Right lobe of liver (tissue), 6 donors: ENCODE results near the gene RIPOR3. TPM values are rescaled to one million over a fixed set of nuclear protein-coding genes. Genes with fewer than 3 reads are reported as not detected.

Experiments used
- ATAC-seq, 4 donors: fragments of 200-7000 bp; cut with Tn5 transposase; one replicate each; pipeline ENCODE4 v1.9.1; 2020; ENCODE audit warnings: mild to moderate bottlenecking in 4 of 4, moderate library complexity in 4 of 4
- DNase-seq, 3 donors: peaks; one replicate each; pipeline ENCODE4 v3.0.0-alpha.2; 2020
- H3K27ac ChIP-seq, 3 donors: fragments of 200-600 bp; one replicate each; pipeline ENCODE4 v1.8.0; 2022
- H3K27me3 ChIP-seq, 2 donors: fragments of 200-600 bp; one replicate each; pipeline ENCODE4 v1.8.0; 2022
- H3K36me3 ChIP-seq, 4 donors: fragments of 200-600 bp; sonication (generic) in 1 of 4; one replicate each; pipeline versions ENCODE4 v1.5.1 to v1.8.0; 2017 to 2022; ENCODE audit warnings: control low read depth in 1 of 4
- H3K4me1 ChIP-seq, 4 donors: fragments of 200-600 bp; sonication (generic) in 1 of 4; one replicate each; pipeline versions ENCODE4 v1.5.1 to v1.8.0; 2017 to 2022; ENCODE audit warnings: control low read depth in 1 of 4
- H3K4me3 ChIP-seq, 3 donors: fragments of 200-600 bp; one replicate each; pipeline ENCODE4 v1.8.0; 2022
- H3K9me3 ChIP-seq, 4 donors: fragments of 200-600 bp; sonication (generic) in 1 of 4; one replicate each; pipeline versions ENCODE4 v1.5.1 to v1.8.0; 2017 to 2022; ENCODE audit warnings: control low read depth in 1 of 4
- POLR2A ChIP-seq: fragments of 450-650 bp; IDR thresholded peaks from one replicate; pipeline ENCODE4 v1.6.1; 2017; ENCODE audit warnings: antibody characterized with exemption, mild to moderate bottlenecking
- WGBS: methylation state at CpG from one replicate; pipeline ENCODE4 v1.1.6; 2018; ENCODE audit warnings: low coverage, low lambda C conversion rate; ENCODE audit not compliant: insufficient coverage; ENCODE audit errors: missing lambda C conversion rate; 5-methylcytosine and 5-hydroxymethylcytosine counted together
- intact Hi-C, 2 donors: fragments of 100-400 bp; cut with DNase I; formaldehyde crosslinking; loops; one replicate each; pipeline versions ENCODE4 v1.11.2 to v1.14.1; 2022
- total RNA-seq, 6 experiments: library from RNA; depleted of rRNA in 2 of 6; stranded (reverse); fragments of >200 nt in 2 of 6; fragmentation: NEBNext Ultra II Directional in 3 of 6; extraction: Animal tissue kit (Norgen Biotek cat#: 25700) in 3 of 6; gene quantifications; one replicate each; pipeline versions ENCODE4 v1.1.0 to v1.2.4, GENCODE V29; 2016 to 2023
- TF ChIP-seq, protein P1 (sequence below), 4 donors: fragments of 200-600 bp in 3 of 4; fragments of 450-650 bp in 1 of 4; IDR thresholded peaks; one replicate each; pipeline versions ENCODE4 v1.5.1 to v1.8.0; 2016 to 2022; ENCODE audit warnings: antibody characterized with exemption in 4 of 4, mild to moderate bottlenecking in 2 of 4
- donor health status: DM: no; HTN: yes; CAD: no.
- donor health status: DM: no; HTN: no; CAD: no.
- donor health status: DM: no; HTN: no; CAD: no.
- donor health status: DM: no; HTN: yes; CAD: no.
- donor health status: DM: no; HTN: yes; CAD: no.

RIPOR3 gene
- total RNA-seq, 6 experiments from 2014 or later, result 4.8 to 13.8 (median 8.9) TPM

DNA sequence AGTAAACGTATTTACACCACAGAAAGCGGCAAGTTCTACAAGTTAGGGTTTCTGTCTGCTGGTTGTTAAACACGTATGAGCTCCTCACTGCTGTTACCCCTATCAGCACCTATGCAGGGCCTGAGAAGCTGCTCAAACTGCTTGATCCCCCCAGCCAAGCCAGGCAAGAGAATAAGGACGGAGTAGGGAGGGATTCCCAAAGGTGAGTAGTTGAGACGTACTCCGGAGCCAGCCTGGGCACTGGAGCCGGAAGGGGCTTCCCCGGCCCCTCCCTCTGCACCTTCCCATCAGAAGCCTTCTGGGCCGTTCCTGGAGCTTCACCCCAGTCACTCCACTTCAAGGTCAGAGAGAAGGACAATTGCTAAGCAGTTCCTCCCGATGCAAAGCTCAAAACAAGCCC, 58.0 kb downstream of the RIPOR3 start:
- intact Hi-C loops, result no loop called here
- Histone ChIP-seq H3K36me3 (no peaks in the 10 kb centered on the region), H3K4me1 (peaks cover 0 to 9% (median 0%) of the 10 kb centered on the region in 4 donors), H3K9me3 (no peaks in the 10 kb centered on the region), H3K4me3 (no peak overlapping the region), H3K27me3 (no peaks in the 10 kb centered on the region), H3K27ac (no peak overlapping the region)
- 85% methylated on average over 4 of the region's 10 CpGs for WGBS
- no peak for ATAC-seq
- TF ChIP-seq POLR2A, result no peak
- TF ChIP-seq, protein P1, sequence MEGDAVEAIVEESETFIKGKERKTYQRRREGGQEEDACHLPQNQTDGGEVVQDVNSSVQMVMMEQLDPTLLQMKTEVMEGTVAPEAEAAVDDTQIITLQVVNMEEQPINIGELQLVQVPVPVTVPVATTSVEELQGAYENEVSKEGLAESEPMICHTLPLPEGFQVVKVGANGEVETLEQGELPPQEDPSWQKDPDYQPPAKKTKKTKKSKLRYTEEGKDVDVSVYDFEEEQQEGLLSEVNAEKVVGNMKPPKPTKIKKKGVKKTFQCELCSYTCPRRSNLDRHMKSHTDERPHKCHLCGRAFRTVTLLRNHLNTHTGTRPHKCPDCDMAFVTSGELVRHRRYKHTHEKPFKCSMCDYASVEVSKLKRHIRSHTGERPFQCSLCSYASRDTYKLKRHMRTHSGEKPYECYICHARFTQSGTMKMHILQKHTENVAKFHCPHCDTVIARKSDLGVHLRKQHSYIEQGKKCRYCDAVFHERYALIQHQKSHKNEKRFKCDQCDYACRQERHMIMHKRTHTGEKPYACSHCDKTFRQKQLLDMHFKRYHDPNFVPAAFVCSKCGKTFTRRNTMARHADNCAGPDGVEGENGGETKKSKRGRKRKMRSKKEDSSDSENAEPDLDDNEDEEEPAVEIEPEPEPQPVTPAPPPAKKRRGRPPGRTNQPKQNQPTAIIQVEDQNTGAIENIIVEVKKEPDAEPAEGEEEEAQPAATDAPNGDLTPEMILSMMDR (IDR thresholded peaks at IDR 0.05), result no peak
- DNase-seq, result no peak

GRCh38 chr20:50632701-50633100, 58.6 kb downstream of the RIPOR3 start:
- WGBS, result 96% methylated on average over 3 of the region's 5 CpGs
- Histone ChIP-seq H3K4me3 (no peak overlapping the region), H3K27me3 (no peaks in the 10 kb centered on the region), H3K4me1 (peaks cover 0 to 9% (median 0%) of the 10 kb centered on the region in 4 donors), H3K9me3 (no peaks in the 10 kb centered on the region), H3K36me3 (no peaks in the 10 kb centered on the region), H3K27ac (no peak overlapping the region)
- intact Hi-C loops, result no loop called here
- ATAC-seq, result no peak
- DNase-seq, result no peak
- TF ChIP-seq, protein P1 (IDR thresholded peaks at IDR 0.05), result no peak
- TF ChIP-seq POLR2A, result no peak

DNA sequence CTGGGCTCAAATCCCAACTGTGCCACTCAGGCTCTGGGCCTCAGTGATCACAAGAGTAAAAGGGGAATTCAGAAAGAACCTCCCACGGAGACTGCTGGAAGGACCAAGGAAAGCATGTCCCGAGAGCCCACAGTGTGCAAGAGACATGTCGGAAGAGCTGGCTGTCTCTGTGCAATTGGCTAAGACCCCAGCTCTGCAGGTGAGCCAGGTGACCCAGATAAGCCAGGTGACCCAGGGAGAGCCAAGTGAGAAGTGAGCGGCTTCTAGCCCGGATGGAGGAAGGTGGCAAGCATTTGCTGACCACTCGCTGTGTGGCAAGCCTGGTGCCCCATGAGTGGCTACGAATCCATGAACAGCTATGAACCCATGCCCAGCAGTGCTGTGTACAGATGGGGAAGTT, 59.1 kb downstream of the RIPOR3 start:
- Histone ChIP-seq H3K4me3 (no peak overlapping the region), H3K27me3 (no peaks in the 10 kb centered on the region), H3K36me3 (no peaks in the 10 kb centered on the region), H3K27ac (no peak overlapping the region), H3K9me3 (no peaks in the 10 kb centered on the region), H3K4me1 (peaks cover 0 to 9% (median 0%) of the 10 kb centered on the region in 4 donors)
- no peak for TF ChIP-seq POLR2A
- TF ChIP-seq, protein P1 (IDR thresholded peaks at IDR 0.05), result no peak
- WGBS, result 78% methylated on average over 4 of the region's 7 CpGs
- ATAC-seq (no peak), DNase-seq (no peak)
- intact Hi-C loops, result no loop called here

- intact Hi-C loops, result no loop called here
- ATAC-seq, result no peak
- peaks cover 0 to 4% (median 0%) of the 10 kb centered on the region in 4 donors for H3K4me1 ChIP-seq
- H3K9me3 ChIP-seq, result no peaks in the 10 kb centered on the region
- no peaks in the 10 kb centered on the region for H3K36me3 ChIP-seq
- no peak overlapping the region for H3K4me3 ChIP-seq
- H3K27ac ChIP-seq, result no peak overlapping the region
- TF ChIP-seq, protein P1 (IDR thresholded peaks at IDR 0.05), result no peak
- no peak for TF ChIP-seq POLR2A
- no peaks in the 10 kb centered on the region for H3K27me3 ChIP-seq
- DNase-seq, result no peak
- WGBS, result 60% methylated on average over 5 of the region's 21 CpGs
Measured at GRCh38 chr20:50630578-50631263, 60.6 kb downstream of the RIPOR3 start.
